HEK293 (cell line): ENCODE results near the gene KIRREL3.

Experiments used
- MYNN ChIP-seq: fragments of 450-650 bp; formaldehyde crosslinking; IDR thresholded peaks from 2 replicates; pipeline ENCODE4 v1.5.1; 2016; ENCODE audit warnings: missing biosample characterization, missing genetic modification characterization, borderline replicate concordance
- ZFHX2 ChIP-seq: fragments of 450-650 bp; formaldehyde crosslinking; conservative IDR thresholded peaks from 2 replicates; pipeline ENCODE4 v1.5.1; 2016; ENCODE audit warnings: missing biosample characterization, missing genetic modification characterization
- ZNF132 ChIP-seq: fragments of 450-650 bp; formaldehyde crosslinking; IDR thresholded peaks from 2 replicates; pipeline ENCODE4 v1.5.1; 2017; ENCODE audit warnings: missing biosample characterization, missing genetic modification characterization, borderline replicate concordance
- ZNF530 ChIP-seq: fragments of 450-650 bp; formaldehyde crosslinking; IDR thresholded peaks from 2 replicates; pipeline ENCODE4 v1.5.1; 2016; ENCODE audit warnings: low read depth, missing biosample characterization, missing genetic modification characterization
- TF ChIP-seq, protein P1 (sequence below): fragments of 450-650 bp; formaldehyde crosslinking; IDR thresholded peaks from 2 replicates; pipeline ENCODE4 v1.5.1; 2016; ENCODE audit warnings: missing biosample characterization, missing genetic modification characterization
- TF ChIP-seq, protein P2 (sequence below): fragments of 450-650 bp; formaldehyde crosslinking; IDR thresholded peaks from 2 replicates; pipeline ENCODE4 v1.5.1; 2016; ENCODE audit warnings: missing biosample characterization, missing genetic modification characterization

DNA sequence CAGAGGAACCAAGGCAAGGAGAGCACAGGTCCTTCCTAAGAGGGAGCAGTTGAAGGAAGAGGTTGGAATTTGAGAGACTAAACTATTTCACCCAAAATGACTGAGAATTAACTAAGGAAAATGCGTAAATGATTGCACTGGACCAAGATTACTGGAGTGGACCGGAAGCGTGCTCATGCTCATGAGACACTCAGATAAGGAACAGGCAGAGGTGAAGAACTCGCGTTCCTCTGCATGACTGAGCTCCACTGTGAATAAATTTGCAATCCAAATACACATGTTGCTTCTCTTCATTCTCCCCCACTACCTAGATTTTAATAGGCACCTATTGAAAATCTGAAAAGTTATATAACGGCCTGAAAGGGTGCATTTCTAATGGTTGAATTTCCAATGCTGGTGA is 207.0 kb downstream of the KIRREL3 start:
- TF ChIP-seq, protein P1, sequence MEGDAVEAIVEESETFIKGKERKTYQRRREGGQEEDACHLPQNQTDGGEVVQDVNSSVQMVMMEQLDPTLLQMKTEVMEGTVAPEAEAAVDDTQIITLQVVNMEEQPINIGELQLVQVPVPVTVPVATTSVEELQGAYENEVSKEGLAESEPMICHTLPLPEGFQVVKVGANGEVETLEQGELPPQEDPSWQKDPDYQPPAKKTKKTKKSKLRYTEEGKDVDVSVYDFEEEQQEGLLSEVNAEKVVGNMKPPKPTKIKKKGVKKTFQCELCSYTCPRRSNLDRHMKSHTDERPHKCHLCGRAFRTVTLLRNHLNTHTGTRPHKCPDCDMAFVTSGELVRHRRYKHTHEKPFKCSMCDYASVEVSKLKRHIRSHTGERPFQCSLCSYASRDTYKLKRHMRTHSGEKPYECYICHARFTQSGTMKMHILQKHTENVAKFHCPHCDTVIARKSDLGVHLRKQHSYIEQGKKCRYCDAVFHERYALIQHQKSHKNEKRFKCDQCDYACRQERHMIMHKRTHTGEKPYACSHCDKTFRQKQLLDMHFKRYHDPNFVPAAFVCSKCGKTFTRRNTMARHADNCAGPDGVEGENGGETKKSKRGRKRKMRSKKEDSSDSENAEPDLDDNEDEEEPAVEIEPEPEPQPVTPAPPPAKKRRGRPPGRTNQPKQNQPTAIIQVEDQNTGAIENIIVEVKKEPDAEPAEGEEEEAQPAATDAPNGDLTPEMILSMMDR (tag by site-specific recombination): no peak
- no peak for TF ChIP-seq MYNN (tag by site-specific recombination)
- TF ChIP-seq, protein P2, sequence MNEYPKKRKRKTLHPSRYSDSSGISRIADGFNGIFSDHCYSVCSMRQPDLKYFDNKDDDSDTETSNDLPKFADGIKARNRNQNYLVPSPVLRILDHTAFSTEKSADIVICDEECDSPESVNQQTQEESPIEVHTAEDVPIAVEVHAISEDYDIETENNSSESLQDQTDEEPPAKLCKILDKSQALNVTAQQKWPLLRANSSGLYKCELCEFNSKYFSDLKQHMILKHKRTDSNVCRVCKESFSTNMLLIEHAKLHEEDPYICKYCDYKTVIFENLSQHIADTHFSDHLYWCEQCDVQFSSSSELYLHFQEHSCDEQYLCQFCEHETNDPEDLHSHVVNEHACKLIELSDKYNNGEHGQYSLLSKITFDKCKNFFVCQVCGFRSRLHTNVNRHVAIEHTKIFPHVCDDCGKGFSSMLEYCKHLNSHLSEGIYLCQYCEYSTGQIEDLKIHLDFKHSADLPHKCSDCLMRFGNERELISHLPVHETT (tag by site-specific recombination): no peak
- TF ChIP-seq ZFHX2 (tag by site-specific recombination): no peak
- no peak for TF ChIP-seq ZNF132 (tag by site-specific recombination)
- TF ChIP-seq ZNF530: no peak
